ENCODE results near the gene RAD9B.

DNA sequence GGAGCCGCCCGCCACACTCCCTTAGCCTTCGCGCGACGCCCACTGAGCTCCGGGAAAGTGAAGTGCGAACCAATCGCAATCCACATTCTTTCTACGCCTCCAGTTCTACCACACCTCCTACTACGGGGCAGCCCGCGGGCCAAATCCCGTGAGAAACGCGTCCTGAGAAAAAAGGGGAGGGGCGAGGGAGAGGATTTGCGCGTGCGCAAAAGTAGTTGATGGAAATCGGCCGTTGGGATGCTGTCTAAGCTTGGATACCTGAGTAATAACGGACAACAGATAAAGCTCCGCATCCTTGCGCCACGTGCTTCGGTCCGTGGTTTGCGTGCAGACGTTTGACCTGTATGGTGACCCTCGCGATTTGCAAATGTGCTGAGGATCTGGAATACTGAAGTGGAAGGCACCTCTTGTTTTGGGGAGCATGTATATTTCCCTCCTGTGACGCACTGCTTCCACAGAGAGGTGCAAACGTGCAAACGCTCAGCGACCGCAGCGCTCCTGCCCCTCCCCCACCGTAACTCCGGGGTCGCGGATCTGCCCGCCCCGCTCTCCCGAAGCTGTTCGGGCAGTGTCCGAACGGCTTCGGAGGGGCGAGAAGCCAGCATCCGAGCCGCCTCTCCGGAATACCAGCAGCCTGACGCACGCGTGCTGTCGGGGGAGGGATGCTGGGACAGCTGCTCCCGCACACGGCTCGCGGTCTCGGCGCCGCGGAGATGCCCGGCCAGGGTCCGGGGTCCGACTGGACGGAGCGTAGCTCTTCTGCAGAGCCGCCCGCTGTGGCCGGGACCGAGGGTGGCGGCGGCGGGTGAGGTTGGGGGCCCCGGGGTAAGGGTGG lies 33.7 kb upstream of the RAD9B start, which contains the start of the genes FAM216A and GPN3:
- TF ChIP-seq EZH2 (IDR thresholded peaks at IDR 0.05) (no peak), POLR2AphosphoS5 (IDR thresholded peaks at IDR 0.05; ENCODE audit: borderline replicate concordance, low read depth, low read length) (peak; percentile 95)

Measured in SK-N-MC (cell line).